ENCODE measurements around the gene COMMD7. TPM values are rescaled to one million over a fixed set of nuclear protein-coding genes. Genes with fewer than 3 reads are reported as not detected.
A peak's percentile ranks its signal among the peaks of the same experiment; 100 is the strongest.

Gene COMMD7
- total RNA-seq, 1 donor from 2014 or later = 48.1 TPM

GRCh38 chr20:32764005-32764960, 21.0 kb upstream of the COMMD7 start:
- no peak for DNase-seq (ENCODE audit: extremely low spot score, unreplicated experiment)
- H3K4me1 Mint-ChIP-seq (ENCODE audit: unreplicated experiment) = peaks cover 9% of the 10 kb centered on the region
- no peaks in the 10 kb centered on the region for H3K27me3 Mint-ChIP-seq (ENCODE audit: unreplicated experiment)
- peak overlapping the region; percentile 56 for H3K4me3 Mint-ChIP-seq (ENCODE audit: unreplicated experiment)
- peaks cover 2% of the 10 kb centered on the region for H3K36me3 Mint-ChIP-seq (ENCODE audit: unreplicated experiment)
- H3K9me3 Mint-ChIP-seq (ENCODE audit: unreplicated experiment) = no peaks in the 10 kb centered on the region
- H3K27ac Mint-ChIP-seq (ENCODE audit: unreplicated experiment) = no peak overlapping the region
- TF ChIP-seq CTCF (IDR thresholded peaks at IDR 0.05) = no peak

- no peak for DNase-seq (ENCODE audit: extremely low spot score, unreplicated experiment)
These were observed 20.1 kb upstream of the COMMD7 start for GRCh38 chr20:32763202-32764004.

DNA sequence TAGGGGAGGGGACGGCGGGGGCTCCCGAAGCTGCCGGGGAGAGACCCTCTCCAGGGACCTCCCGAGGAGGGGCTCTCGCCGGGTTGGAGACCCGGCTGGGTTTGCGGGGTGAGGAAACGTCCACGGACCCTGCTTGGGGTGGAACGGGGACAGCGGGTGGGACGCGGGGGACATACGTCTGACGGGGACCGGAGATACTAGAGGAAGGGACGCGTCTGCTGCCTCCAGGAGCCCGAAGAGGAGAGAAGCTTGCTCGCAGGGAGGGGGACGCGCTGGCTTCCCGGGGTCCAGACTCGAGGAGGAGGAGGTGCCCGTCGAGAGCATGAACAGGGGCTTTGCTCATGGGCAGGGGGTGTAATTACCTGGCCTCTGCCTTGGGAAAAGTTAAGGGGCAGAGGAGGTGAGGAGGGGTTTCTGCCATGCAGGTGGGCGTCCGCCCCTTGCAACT, 19.5 kb upstream of the COMMD7 start:
- no peak for TF ChIP-seq CTCF (IDR thresholded peaks at IDR 0.05)
- Mint-ChIP-seq H3K27ac (ENCODE audit: unreplicated experiment) (no peak overlapping the region), H3K4me1 (ENCODE audit: unreplicated experiment) (peaks cover 9% of the 10 kb centered on the region), H3K36me3 (ENCODE audit: unreplicated experiment) (peaks cover 2% of the 10 kb centered on the region), H3K9me3 (ENCODE audit: unreplicated experiment) (no peaks in the 10 kb centered on the region), H3K27me3 (ENCODE audit: unreplicated experiment) (no peaks in the 10 kb centered on the region), H3K4me3 (ENCODE audit: unreplicated experiment) (peak overlapping the region; percentile 83)
- DNase-seq (ENCODE audit: extremely low spot score, unreplicated experiment) = no peak

More at GRCh38 chr20:32763202-32764004, 20.1 kb upstream of the COMMD7 start:
- Mint-ChIP-seq H3K36me3 (ENCODE audit: unreplicated experiment) (peaks cover 2% of the 10 kb centered on the region), H3K4me1 (ENCODE audit: unreplicated experiment) (peaks cover 9% of the 10 kb centered on the region), H3K9me3 (ENCODE audit: unreplicated experiment) (no peaks in the 10 kb centered on the region), H3K27me3 (ENCODE audit: unreplicated experiment) (no peaks in the 10 kb centered on the region), H3K27ac (ENCODE audit: unreplicated experiment) (no peak overlapping the region), H3K4me3 (ENCODE audit: unreplicated experiment) (peak overlapping the region; percentile 83)
- TF ChIP-seq CTCF (IDR thresholded peaks at IDR 0.05) = no peak

DNA sequence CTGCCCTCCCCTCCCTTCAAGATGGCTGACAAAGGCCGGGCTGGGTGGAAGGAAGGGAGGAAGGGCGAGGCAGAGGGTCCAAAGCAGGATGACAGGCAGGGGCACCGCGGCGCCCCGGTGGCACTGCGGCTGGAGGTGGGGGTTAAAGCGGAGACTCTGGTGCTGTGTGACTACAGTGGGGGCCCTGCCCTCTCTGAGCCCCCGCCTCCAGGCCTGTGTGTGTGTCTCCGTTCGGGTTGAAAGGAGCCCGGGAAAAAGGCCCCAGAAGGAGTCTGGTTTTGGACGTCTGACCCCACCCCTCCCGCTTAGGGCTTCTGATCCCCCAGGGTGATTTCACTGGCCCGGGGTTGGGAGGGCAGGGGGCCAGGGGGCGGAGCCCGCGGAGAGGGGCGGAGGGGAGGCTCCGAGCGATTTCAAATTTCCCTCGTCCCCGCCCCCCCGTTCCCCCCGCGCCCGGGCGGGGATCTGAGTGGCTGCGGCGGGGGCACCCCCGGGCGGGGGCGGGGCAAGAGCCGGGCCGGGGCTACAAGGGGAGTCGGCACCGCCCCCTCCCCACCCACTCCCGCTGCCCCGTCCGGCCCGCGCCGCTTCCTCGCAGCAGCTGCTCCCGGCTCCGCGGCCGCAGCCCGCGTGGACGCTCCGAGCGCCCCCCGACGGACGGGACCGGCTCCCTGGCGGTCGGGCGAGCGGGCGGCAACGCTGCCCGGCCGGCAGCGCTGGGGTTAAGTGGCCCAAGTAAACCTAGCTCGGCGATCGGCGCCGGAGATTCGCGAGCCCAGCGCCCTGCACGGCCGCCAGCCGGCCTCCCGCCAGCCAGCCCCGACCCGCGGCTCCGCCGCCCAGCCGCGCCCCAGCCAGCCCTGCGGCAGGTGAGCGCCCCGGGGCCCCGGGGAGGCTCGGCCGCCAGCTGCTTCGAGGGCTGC, 18.8 kb upstream of the COMMD7 start, which contains the start of gene DNMT3B:
Gene DNMT3B, plus strand, starts transcription at position 555 of the 923 bp plus-strand sequence. CDS start 17,939 bp downstream, outside the sequence.
- peak; percentile 92 for DNase-seq (ENCODE audit: extremely low spot score, unreplicated experiment)
- Mint-ChIP-seq H3K27me3 (ENCODE audit: unreplicated experiment) (no peaks in the 10 kb centered on the region), H3K27ac (ENCODE audit: unreplicated experiment) (no peak within 1 kb of the TSS), H3K36me3 (ENCODE audit: unreplicated experiment) (no peaks in the 10 kb centered on the region), H3K9me3 (ENCODE audit: unreplicated experiment) (no peaks in the 10 kb centered on the region), H3K4me3 (ENCODE audit: unreplicated experiment) (peak within 1 kb of the TSS; percentile 83), H3K4me1 (ENCODE audit: unreplicated experiment) (peaks cover 9% of the 10 kb centered on the region)
- peak; percentile 49 for TF ChIP-seq CTCF (IDR thresholded peaks at IDR 0.05)
